Upper lobe of left lung (tissue), 6 donors: Measurements from ENCODE around the gene RIPK4. TPM values are rescaled to one million over a fixed set of nuclear protein-coding genes. Genes with fewer than 3 reads are reported as not detected.

Source experiments
- ATAC-seq, 2 donors: fragments of 200-7000 bp; cut with Tn5 transposase; one replicate each; pipeline ENCODE4 v1.9.1; 2022; ENCODE audit warnings: mild to moderate bottlenecking in 2 of 2, moderate library complexity in 2 of 2; ENCODE audit not compliant: low FRiP score in 2 of 2
- DNase-seq, 2 donors: peaks; one replicate each; pipeline ENCODE4 v3.0.0-alpha.2; 2019 to 2020
- H3K27ac ChIP-seq, 4 donors: fragments of 200-600 bp; sonication (generic); one replicate each; pipeline ENCODE4 v1.5.1; 2016 to 2019
- H3K27me3 ChIP-seq, 4 donors: fragments of 200-600 bp; sonication (generic); one replicate each; pipeline ENCODE4 v1.5.1; 2017 to 2019
- H3K36me3 ChIP-seq, 4 donors: fragments of 200-600 bp; sonication (generic); one replicate each; pipeline ENCODE4 v1.5.1; 2016 to 2019
- H3K4me1 ChIP-seq, 4 donors: fragments of 200-600 bp; sonication (generic); one replicate each; pipeline ENCODE4 v1.5.1; 2018 to 2019
- H3K4me3 ChIP-seq, 4 donors: fragments of 200-600 bp; sonication (generic); one replicate each; pipeline ENCODE4 v1.5.1; 2017 to 2019; ENCODE audit warnings: mild to moderate bottlenecking in 2 of 4, moderate library complexity in 1 of 4
- H3K9me3 ChIP-seq, 4 donors: fragments of 200-600 bp; sonication (generic); one replicate each; pipeline ENCODE4 v1.5.1; 2018 to 2019
- CTCF ChIP-seq, 6 experiments: fragments of 450-650 bp in 4 of 6; fragments of 200-600 bp in 2 of 6; sonication (generic) in 2 of 6; IDR thresholded peaks; one replicate each; pipeline ENCODE4 v1.5.1; 2016 to 2019; ENCODE audit warnings: antibody characterized with exemption in 6 of 6
- EP300 ChIP-seq, 4 donors: sonication (generic); formaldehyde crosslinking; IDR thresholded peaks; one replicate each; pipeline ENCODE4 v1.5.1; 2017; ENCODE audit warnings: antibody characterized with exemption in 4 of 4, control low read depth in 2 of 4
- POLR2A ChIP-seq, 4 donors: fragments of 450-650 bp; IDR thresholded peaks; one replicate each; pipeline ENCODE4 v1.5.1; 2016 to 2017; ENCODE audit warnings: antibody characterized with exemption in 4 of 4, mild to moderate bottlenecking in 2 of 4
- POLR2AphosphoS5 ChIP-seq, 2 donors: sonication (generic); formaldehyde crosslinking; IDR thresholded peaks; one replicate each; pipeline ENCODE4 v1.5.1; 2017; ENCODE audit warnings: antibody characterized with exemption in 2 of 2
- WGBS, 2 donors: methylation state at CpG; one replicate each; pipeline ENCODE4 v1.1.5; 2017 to 2018; 5-methylcytosine and 5-hydroxymethylcytosine counted together
- total RNA-seq, 6 donors: library from RNA; depleted of rRNA in 4 of 6; stranded (reverse); fragments of >200 nt in 4 of 6; gene quantifications; one replicate each; pipeline versions ENCODE4 v1.1.0 to v1.2.1, GENCODE V29; 2016 to 2021
- donor health status: DM: no; HTN: no; CAD: no; lungs with moderate emphysema.
- donor health status: DM: no; HTN: yes; CAD: no; lungs with severe emphysema.

The RIPK4 gene
- total RNA-seq, 6 donors from 2014 or later = 6.3 to 18.6 (median 14.9) TPM

DNA sequence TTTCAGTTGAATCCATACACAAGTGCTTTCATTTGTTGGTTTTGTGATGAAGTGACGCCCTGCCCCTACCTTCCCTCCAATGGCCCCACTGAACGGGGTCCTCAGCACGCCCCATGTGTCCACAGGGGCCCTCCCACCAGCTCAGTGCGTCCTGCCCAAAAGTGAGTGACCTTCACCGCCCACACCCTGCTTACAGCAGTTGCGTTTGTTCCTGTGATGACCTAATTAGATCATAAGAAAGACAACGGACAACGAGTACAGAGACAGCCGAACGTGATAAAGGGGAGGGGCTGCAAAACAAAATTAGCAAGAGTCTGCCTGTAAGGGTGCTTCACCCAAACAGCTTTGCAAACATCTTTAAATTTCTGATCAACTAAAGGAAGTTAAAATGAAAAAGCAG, 38.2 kb upstream of the RIPK4 start:
- Histone ChIP-seq H3K9me3 (no peaks in the 10 kb centered on the region), H3K4me1 (no peaks in the 10 kb centered on the region), H3K27ac (no peak overlapping the region), H3K27me3 (no peaks in the 10 kb centered on the region), H3K4me3 (no peak overlapping the region), H3K36me3 (peaks cover 4 to 38% (median 25%) of the 10 kb centered on the region in 4 donors)
- no peak for DNase-seq
- no peak for ATAC-seq
- 87 to 89% methylated on average over 9 to 10 of the region's 10 CpGs for WGBS, 2 donors
- TF ChIP-seq POLR2AphosphoS5 (IDR thresholded peaks at IDR 0.05) (no peak), CTCF (IDR thresholded peaks at IDR 0.05) (no peak), EP300 (IDR thresholded peaks at IDR 0.05) (no peak), POLR2A (IDR thresholded peaks at IDR 0.05) (no peak)

DNA sequence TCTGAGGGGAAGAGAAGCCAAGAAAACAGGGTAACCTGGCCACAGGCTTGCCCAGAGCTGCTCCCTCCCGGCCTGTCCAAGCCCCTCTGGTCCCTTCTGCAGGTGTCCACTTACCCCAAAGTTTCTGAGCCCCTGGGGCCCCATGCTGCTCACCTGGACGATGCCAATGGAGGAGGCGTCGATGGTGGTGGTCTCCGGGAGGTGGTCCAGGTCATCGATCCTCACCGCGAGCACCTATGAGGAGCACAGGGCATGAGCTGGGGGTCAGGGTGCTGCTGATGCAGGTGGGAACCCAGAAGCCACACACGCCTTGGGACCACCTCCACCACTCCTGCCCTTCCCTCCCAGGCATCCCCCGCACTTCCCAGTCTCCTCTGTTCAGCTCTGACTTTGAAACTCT, 37.5 kb upstream of the RIPK4 start:
- H3K4me1 ChIP-seq = no peaks in the 10 kb centered on the region
- no peaks in the 10 kb centered on the region for H3K27me3 ChIP-seq
- no peak overlapping the region for H3K27ac ChIP-seq
- H3K36me3 ChIP-seq = peaks cover 0 to 36% (median 23%) of the 10 kb centered on the region in 4 donors
- ATAC-seq (no peak), DNase-seq (no peak)
- 97 to 99% methylated on average over 9 to 10 of the region's 10 CpGs for WGBS, 2 donors
- H3K4me3 ChIP-seq = no peak overlapping the region
- TF ChIP-seq POLR2AphosphoS5 (IDR thresholded peaks at IDR 0.05) = no peak
- TF ChIP-seq EP300 (IDR thresholded peaks at IDR 0.05) = no peak
- no peak for TF ChIP-seq POLR2A (IDR thresholded peaks at IDR 0.05)
- no peak for TF ChIP-seq CTCF (IDR thresholded peaks at IDR 0.05)
- H3K9me3 ChIP-seq = no peaks in the 10 kb centered on the region

- H3K4me3 ChIP-seq = no peak overlapping the region
- ATAC-seq = peak in 1 of 2 donors; percentile 16
- no peak for TF ChIP-seq CTCF (IDR thresholded peaks at IDR 0.05)
- TF ChIP-seq POLR2A (IDR thresholded peaks at IDR 0.05) = no peak
- no peak for TF ChIP-seq EP300 (IDR thresholded peaks at IDR 0.05)
- TF ChIP-seq POLR2AphosphoS5 (IDR thresholded peaks at IDR 0.05) = no peak
- DNase-seq = peak in 1 of 2 donors; percentile 72
- no peaks in the 10 kb centered on the region for H3K27me3 ChIP-seq
- 84 to 90% methylated on average over 11 to 12 of the region's 13 CpGs for WGBS, 2 donors
- peaks cover 0 to 39% (median 25%) of the 10 kb centered on the region in 4 donors for H3K36me3 ChIP-seq
- no peaks in the 10 kb centered on the region for H3K9me3 ChIP-seq
- no peaks in the 10 kb centered on the region for H3K4me1 ChIP-seq
- H3K27ac ChIP-seq = no peak overlapping the region
These were observed 36.5 kb upstream of the RIPK4 start for GRCh38 chr21:41803316-41803715.

- Histone ChIP-seq H3K36me3 (peaks cover 0 to 39% (median 25%) of the 10 kb centered on the region in 4 donors), H3K4me3 (no peak overlapping the region), H3K27ac (no peak overlapping the region), H3K9me3 (no peaks in the 10 kb centered on the region), H3K4me1 (no peaks in the 10 kb centered on the region), H3K27me3 (no peaks in the 10 kb centered on the region)
- DNase-seq = no peak
- ATAC-seq = peak in 1 of 2 donors; percentile 25
- 76 to 81% methylated on average over 19 of the region's 19 CpGs for WGBS, 2 donors
- TF ChIP-seq POLR2A (IDR thresholded peaks at IDR 0.05) (no peak), POLR2AphosphoS5 (IDR thresholded peaks at IDR 0.05) (no peak), EP300 (IDR thresholded peaks at IDR 0.05) (no peak), CTCF (IDR thresholded peaks at IDR 0.05) (no peak)
These were observed 35.8 kb upstream of the RIPK4 start for GRCh38 chr21:41802684-41803083.

- Histone ChIP-seq H3K4me3 (no peak overlapping the region), H3K36me3 (peaks cover 0 to 39% (median 25%) of the 10 kb centered on the region in 4 donors), H3K27me3 (no peaks in the 10 kb centered on the region), H3K9me3 (no peaks in the 10 kb centered on the region), H3K27ac (no peak overlapping the region), H3K4me1 (no peaks in the 10 kb centered on the region)
- TF ChIP-seq POLR2AphosphoS5 (IDR thresholded peaks at IDR 0.05) = no peak
- TF ChIP-seq CTCF (IDR thresholded peaks at IDR 0.05) = no peak
- TF ChIP-seq EP300 (IDR thresholded peaks at IDR 0.05) = no peak
- TF ChIP-seq POLR2A (IDR thresholded peaks at IDR 0.05) = no peak
- WGBS, 2 donors = 70 to 81% methylated on average over 2 to 5 of the region's 5 CpGs
- DNase-seq (no peak), ATAC-seq (peak in 1 of 2 donors; percentile 19)
These were observed 35.3 kb upstream of the RIPK4 start for GRCh38 chr21:41802198-41802584.
